Measurements from ENCODE around the gene MYO5C.
"Not testable (repeated sequence)": the region's sequence is repeated elsewhere in the genome, so short reads cannot be mapped to it uniquely, and the experiment has no call there.

MYO5C gene

GRCh38 chr15:52243697-52244555 is 51.7 kb downstream of the MYO5C start:
- DNase-seq = peak in 1 of 56 donors; percentile 27

GRCh38 chr15:52243286-52243685 is 52.3 kb downstream of the MYO5C start:
- DNase-seq = no peak

GRCh38 chr15:52241489-52241888 is 54.1 kb downstream of the MYO5C start:
- DNase-seq = no peak

- no peak for DNase-seq
Observed at GRCh38 chr15:52240166-52240565, 55.4 kb downstream of the MYO5C start.

GRCh38 chr15:52238989-52239525 is 56.5 kb downstream of the MYO5C start:
- DNase-seq = not testable (repeated sequence)

GRCh38 chr15:52238149-52238548 is 57.5 kb downstream of the MYO5C start:
- no peak for DNase-seq

GRCh38 chr15:52236013-52236412 is 59.6 kb downstream of the MYO5C start:
- DNase-seq = no peak

- no peak for DNase-seq
Observed at GRCh38 chr15:52234596-52235541, 60.7 kb downstream of the MYO5C start.

GRCh38 chr15:52233405-52233804 is 62.2 kb downstream of the MYO5C start:
- DNase-seq = no peak

- no peak for DNase-seq
Observed at GRCh38 chr15:52232327-52232726, 63.3 kb downstream of the MYO5C start.

- DNase-seq = no peak
Observed at GRCh38 chr15:52230073-52230472, 65.5 kb downstream of the MYO5C start.

GRCh38 chr15:52228921-52229320 is 66.7 kb downstream of the MYO5C start:
- no peak for DNase-seq

GRCh38 chr15:52227456-52227855 is 68.1 kb downstream of the MYO5C start:
- peak in 37 of 56 donors; percentile 3 to 80 (median 24) for DNase-seq

GRCh38 chr15:52225230-52225629 is 70.4 kb downstream of the MYO5C start:
- no peak for DNase-seq

GRCh38 chr15:52224211-52224610 is 71.4 kb downstream of the MYO5C start:
- DNase-seq = no peak

GRCh38 chr15:52221730-52222129 is 73.9 kb downstream of the MYO5C start:
- no peak for DNase-seq

GRCh38 chr15:52220937-52221660 is 74.5 kb downstream of the MYO5C start:
- DNase-seq = no peak

- DNase-seq = no peak
Observed at GRCh38 chr15:52220251-52220650, 75.4 kb downstream of the MYO5C start.

- DNase-seq = no peak
Observed at GRCh38 chr15:52218816-52219215, 76.8 kb downstream of the MYO5C start.

- no peak for DNase-seq
Observed at GRCh38 chr15:52218371-52218770, 77.2 kb downstream of the MYO5C start.

GRCh38 chr15:52217186-52217585 is 78.4 kb downstream of the MYO5C start:
- no peak for DNase-seq

All from amygdala (tissue), 56 donors.